Measurements from ENCODE around the gene MS4A15.

GRCh38 chr11:60771146-60771545, 14.5 kb downstream of the MS4A15 start:
- TF ChIP-seq SUZ12 (IDR thresholded peaks at IDR 0.05; ENCODE audit: extremely low read depth, insufficient read depth, insufficient read length) = no peak
- no peak for TF ChIP-seq ZNF274 (IDR thresholded peaks at IDR 0.05; ENCODE audit: low read depth, low read length)
